ENCODE measurements around the gene ADCY9.
A peak's percentile ranks its signal among the peaks of the same experiment; 100 is the strongest.
"Not testable (repeated sequence)": the region's sequence is repeated elsewhere in the genome, so short reads cannot be mapped to it uniquely, and the experiment has no call there.

ADCY9 gene

DNA sequence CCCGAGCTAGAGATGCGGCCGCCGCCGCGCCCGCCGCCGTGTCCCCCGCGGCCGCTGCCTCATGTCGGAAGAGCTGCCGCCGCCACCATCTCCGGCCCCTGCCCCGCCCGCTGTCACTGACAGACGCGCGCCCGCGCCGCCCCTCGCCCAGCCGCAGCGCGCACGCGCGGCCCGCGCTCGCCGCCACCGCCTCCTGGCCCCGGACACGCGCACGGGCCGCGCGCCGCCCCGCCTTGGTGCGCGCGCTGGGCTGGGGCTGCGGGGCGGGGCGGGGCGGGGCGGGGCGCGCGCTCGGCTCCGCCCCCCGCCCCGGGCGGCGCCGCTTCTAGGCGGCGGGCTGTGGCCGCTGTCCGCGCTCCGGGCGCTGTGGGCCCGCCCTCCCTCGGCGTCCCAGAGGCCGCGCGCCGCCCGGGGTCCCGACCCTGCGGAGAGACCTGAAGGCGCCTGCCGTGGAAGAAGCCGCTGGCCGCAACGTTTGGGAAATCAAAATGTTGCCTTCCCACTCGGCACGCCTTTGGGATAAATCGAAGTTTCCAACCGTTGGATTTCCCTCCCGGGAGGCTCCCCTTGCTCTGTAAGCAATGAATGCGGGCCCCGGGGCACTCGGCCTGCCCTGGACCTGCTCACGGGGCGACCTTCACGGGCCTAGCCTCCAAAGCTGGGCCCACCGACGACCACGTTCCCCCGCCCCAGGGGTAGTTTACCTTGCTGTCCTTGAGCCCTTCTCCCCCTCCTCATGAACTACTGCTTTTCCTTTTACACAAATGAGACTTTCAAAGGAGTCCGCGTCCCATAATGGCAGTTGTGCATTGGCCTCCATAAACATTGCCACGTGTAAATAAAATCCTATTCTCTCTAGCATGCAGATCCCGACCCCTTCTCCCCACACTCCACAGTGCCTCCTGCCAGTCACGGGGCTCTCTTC, at the start of gene ADCY9:
Gene ADCY9 (minus strand): TSS at position 118 of the 925 bp plus-strand sequence. CDS start 1,000 bp downstream, outside the sequence.
- peak; percentile 34 for DNase-seq (ENCODE audit: low spot score)

DNA sequence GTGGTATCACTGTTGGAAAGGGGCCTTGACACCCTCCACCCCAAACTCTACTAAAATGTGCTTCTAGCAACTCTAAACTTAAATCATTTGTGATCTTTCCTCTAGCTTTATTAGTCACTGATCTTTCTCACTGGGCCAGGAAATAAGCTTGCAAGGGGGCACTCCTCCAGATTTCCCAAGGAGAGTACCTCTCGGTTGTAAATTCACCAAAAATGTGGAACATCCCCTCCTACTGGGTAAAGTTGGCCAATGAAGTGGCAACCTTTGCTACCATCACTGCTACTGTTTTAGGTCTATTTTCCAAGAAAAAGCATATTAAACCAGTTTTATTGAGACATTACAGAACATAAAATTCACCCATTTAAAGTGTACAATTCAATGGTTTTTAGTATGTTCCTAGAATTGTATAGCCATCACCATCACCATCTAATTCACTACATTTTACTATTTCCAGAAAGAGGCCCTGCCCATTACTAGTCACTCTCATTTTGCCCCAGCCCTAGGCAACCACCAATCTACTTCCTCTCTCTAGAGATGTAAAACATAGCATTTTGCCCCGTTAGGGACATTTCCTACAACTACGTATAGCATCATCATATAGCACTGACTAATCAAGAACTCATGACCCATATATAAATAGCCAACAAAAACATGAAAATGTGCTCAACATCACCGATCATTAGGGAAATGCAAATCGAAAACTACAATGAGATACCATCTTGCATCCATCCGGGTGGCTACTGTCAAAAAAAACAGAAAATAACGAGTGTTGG, 44.6 kb upstream of the ADCY9 start:
- DNase-seq (ENCODE audit: low spot score), result no peak

DNA sequence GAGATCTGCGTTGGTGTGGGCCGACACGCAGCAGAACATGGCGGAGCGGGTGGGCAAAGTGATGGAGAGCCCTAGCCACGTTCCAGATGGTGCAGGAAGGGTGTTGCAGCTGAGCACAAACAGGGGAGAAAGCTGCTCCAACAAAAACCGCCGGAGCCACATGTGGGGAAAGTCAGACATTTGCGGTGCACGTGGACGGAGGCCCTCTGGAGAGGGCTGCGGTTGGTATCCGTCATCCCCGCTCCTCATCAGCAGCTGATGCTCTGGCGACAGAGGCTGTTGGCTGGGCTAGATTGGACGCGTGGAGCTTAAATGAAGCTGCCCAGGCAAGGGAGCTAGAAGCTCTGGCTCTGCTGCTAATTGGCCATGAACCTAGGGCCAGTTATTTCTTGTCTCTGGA, 43.5 kb upstream of the ADCY9 start:
- DNase-seq (ENCODE audit: low spot score), result no peak

DNA sequence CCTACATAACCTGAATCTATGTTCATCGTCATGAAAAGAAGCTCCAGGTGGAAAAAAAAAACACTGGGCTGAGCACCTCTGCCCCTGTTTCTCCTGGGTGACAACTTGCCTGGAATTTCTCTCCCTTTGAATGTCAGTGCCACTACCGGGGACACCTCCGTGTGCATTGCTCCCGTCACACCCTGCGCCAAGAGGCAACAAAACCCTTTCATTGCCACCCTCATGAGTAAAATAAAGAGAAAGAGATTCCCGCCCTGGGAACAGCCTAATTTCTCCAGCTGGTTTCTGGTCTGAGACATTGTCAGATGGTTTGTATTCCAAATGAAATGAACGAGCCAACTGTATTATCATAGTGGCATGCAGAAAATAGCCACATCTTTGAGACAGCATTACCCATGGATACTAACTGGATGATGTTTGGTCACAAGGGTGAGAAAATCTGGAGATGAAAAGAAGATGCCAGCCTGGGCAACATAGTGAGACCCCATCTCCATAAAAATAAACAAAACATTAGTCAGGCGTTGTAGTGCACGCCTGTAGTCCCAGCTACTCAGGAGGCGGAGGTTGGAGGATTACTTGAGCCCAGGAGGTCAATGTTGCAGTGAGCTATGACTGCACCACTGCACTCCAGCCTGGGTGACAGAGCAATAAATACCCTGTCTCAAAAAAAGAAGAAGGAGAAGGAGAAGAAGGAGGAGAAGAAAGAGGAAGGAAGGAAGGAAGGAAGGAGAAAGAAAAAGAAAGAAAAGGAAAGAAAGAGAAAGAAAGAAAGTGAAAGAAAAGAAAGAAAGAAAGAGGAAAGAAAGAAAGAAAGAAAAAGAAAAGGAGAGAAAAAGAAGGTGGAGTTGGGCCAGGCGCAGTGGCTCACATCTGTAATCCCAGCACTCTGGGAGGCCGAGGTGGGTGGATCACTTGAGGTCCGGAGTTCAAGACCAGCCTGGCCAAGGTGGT, 42.2 kb upstream of the ADCY9 start:
- DNase-seq (ENCODE audit: low spot score), result no peak

DNA sequence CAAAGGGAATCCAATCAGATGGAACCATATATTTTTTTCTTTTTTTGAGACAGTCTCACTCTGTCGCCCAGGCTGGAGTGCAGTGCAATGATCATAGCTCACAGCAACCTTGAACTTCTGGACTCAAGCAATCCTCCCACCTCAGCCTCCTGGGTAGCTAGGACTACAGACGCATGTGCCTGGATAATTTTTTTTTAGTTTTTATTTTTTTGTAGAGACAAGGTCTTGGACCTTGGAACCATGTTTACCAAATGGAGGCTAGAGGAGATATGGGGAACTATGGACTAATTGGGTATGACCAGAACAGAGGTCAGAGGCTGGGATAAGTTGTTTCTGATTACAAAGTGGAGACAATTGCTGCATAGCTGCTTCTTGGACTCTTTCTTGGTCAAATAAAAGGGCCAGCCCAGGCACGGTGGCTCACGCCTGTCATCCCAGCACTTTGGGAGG, 41.2 kb upstream of the ADCY9 start:
- no peak for DNase-seq (ENCODE audit: low spot score)

DNA sequence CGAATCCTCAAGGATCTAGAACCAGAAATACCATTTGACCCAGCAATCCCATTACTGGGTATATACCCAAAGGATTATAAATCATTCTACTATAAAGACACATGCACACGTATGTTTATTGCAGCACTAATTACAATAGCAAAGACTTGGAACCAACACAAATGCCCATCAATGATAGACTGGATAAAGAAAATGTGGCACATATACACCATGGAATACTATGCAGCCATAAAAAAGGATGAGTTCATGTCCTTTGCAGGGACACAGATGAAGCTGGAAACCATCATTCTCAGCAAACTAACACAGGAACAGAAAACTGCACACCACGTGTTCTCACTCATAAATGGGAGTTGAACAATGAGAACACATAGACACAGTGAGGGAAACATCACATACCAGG, 40.3 kb upstream of the ADCY9 start:
- not testable (repeated sequence) for DNase-seq (ENCODE audit: low spot score)

DNA sequence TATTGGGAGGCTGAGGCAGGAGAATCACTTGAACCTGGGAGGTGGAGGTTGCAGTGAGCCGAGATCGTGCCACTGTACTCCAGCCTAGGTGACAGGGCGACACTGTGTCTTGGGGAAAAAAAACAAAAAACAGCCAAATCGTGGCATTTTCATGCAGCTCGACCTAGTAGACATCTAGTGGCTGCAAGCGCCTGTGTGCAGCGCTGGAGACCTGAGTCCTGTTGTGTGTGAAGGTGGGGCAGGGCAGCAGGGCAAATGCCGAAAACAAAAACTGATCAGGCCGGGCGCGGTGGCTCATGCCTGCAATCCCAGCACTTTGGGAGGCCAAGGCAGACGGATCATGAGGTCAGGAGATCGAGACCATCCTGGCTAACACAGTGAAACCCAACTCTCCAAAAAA, 37.1 kb upstream of the ADCY9 start:
- DNase-seq (ENCODE audit: low spot score), result not testable (repeated sequence)

DNA sequence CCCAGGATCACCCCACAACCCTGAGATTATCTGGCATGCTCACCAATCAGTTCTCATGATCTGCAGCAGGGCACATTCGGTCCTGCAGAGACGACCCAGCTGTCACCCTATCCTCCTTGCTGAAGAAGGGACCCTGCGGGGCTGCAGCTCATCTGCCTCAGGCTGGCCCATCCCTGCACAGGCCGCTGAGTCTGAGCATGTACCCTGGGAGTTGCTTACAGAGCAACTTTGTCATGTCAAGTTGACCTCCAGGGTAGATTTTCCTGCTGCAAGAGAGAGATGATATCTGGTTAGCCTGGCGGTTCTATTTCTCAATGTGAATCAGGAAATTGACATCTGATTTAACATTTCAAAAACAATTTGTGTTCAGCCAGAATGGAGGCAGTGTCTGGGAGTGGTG, 36.0 kb upstream of the ADCY9 start:
- no peak for DNase-seq (ENCODE audit: low spot score)

DNA sequence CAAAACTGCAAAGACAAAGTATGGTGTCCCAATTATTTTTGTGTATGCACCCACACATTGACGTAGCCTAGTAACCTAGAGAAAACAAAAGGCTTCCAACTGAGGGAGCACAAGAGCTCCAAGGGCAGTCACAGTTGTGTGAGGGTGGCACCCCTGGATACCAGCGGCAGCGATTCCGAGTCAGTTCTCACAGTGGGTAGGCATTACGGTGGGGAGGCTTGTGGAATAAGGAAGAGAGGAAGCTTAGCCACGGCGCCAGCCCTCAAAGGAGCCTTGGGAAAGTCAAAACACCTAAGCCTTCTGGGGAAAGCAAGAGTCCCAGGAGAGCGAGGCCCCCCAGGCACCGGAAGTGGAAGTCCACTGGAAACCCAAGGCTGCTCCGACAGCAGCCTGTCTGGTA, 31.0 kb upstream of the ADCY9 start:
- DNase-seq (ENCODE audit: low spot score), result no peak

DNA sequence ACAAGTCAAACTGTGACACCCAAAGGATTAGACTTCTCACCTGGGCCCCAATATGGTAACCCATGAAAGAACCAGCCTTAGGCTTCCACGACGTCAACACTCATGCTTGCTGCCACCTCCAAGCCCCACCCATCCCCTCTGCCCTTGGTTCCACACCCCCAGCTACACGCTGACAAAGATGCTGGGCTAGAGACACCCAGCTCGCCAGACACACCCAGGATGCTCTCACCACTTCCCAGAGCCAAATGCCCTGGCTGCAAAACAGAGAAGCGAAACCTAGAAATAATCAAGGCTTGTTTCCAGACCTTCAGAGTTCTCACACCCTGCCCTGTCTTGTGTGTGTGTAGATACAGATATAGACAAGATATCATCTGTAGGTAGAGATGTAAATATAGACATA, 26.0 kb upstream of the ADCY9 start:
- peak; percentile 20 for DNase-seq (ENCODE audit: low spot score)

DNA sequence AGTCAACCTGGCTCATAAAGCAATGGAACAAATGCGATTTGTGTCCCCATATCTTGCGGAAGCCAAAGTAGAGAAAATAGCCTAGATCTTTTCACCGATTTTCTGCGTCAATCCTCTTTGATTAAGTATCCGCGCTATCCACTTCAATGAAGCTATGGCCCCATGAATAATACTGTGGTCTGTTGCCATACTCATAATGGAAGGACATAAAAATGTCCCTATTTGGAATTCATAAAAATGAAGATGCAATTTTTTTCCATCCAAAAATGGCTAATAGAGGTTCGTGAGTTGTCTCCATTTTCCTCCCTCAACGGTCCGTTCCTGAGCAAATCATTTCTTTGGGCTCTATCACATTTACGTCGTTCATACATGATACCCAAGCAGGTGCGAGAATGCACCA, 25.4 kb upstream of the ADCY9 start:
- no peak for DNase-seq (ENCODE audit: low spot score)

DNA sequence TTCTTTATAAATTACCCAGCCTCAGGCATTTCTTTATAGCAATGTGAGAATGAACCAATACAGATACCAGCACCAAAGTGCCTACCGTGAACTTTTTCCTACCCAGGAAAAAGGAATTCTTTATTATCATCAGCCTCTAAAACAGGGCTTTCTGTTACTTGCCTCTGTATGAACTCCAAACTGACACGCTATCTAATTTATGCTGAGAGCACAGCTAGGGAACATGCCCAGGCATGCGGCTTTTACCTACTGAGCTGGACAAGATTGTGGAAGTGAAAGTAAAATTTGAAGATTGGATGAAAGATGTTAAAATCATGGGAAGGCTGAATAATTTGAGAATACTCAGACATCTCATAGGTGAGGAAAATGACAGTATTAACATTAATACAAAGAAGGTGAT, 24.4 kb upstream of the ADCY9 start:
- peak; percentile 11 for DNase-seq (ENCODE audit: low spot score)

DNA sequence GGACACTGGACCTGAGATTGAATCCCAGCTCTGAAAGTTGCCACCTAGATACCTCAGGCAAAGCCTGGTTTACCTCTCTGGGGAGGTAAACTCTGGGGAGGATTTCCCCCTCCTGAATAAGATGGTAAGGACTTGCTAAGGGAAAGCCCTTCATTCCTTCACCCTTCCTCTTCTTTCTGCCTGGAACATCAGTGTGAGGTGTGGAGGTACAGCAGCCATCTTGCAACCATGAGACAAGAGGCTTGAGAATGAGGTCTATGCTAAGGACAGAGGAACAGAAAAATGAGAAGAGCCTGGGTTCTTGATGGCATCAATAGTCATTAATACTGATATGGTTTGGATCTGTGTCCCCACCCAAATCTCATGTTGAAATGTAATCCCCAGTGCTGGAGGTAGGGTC, 23.7 kb upstream of the ADCY9 start:
- DNase-seq (ENCODE audit: low spot score), result no peak

DNA sequence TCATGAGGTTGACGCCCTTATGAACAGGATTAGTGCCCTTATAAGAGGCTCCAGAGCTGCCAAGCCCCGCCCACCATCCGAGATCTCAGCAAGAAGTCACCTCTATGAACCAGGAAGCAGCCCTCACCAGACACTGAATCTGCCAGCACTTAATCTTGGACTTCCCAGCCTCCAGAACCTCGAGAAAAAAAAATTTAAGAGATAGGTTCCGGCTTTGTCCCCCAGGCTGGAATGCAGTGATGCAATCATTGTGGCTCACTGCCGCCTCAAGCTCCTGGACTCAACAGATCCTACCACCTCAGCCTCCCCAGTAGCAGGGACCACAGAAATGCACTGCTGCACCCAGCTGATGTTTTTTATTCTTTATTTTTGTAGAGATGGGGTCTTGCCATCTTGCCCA, 22.5 kb upstream of the ADCY9 start:
- no peak for DNase-seq (ENCODE audit: low spot score)

DNA sequence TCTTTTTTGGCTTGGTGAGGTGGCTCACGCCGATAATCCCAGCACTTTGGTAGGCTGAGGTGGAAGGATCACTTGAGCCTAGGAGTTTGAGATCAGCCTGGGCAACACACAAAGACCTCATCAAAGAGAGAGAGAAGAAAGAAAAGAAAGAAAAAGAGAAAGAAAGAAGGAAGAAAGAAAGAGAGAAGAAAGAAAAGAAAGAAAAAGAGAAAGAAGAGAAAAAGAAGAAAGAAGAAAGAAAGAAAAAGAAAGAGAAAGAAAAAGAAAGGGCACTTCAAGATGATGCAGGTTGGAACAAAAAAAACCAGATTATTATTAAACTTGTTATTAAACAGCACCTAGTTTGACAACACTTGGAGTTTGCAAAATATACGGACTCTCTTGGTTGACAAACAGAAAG, 21.2 kb upstream of the ADCY9 start:
- no peak for DNase-seq (ENCODE audit: low spot score)

DNA sequence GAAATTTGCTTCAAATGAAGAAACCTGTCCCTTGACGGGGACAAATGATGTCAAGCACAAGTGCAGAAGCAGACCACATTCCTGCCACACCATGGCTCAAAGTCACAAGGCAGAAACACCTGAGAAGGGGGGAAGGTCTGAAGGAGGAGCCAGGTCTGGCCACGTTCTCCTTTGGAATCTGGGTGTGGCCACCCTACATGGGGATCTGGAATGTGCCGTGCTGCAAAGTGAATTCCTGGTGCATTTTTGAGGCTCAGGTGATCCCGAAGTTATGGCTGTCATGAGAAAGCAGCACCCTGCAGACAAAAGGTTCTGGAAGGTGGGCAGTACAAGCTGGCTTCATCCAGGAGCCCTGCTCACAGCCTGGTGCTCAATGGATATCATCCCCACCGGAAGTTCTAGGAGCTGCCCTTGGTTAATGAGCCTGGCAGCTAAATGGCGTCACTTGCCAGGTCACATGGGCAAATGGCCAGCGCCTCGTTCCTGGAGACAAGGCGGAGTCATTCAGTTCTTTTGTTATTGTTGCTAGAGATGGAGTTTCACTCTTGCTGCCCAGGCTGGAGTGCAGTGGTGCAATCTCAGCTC, 20.1 kb upstream of the ADCY9 start:
- DNase-seq (ENCODE audit: low spot score), result no peak

DNA sequence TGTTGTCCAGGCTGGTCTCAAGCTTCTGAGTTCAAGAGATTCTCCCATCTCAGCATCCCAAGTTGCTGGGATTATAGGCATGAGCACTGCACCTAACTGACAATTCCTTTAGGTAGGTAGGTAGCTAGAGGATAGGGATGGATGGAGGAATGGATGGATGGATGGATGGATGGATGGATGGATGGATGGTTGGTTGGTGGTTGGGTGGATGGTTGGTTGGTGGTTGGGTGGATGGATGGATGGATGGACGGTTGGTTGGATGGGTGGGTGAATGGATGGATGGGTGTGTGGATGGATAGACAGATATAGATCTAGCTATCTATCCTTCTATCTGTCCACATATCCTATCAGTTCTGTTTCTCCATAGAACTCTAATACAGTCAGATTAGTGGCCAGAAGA, 19.3 kb upstream of the ADCY9 start:
- DNase-seq (ENCODE audit: low spot score), result no peak

DNA sequence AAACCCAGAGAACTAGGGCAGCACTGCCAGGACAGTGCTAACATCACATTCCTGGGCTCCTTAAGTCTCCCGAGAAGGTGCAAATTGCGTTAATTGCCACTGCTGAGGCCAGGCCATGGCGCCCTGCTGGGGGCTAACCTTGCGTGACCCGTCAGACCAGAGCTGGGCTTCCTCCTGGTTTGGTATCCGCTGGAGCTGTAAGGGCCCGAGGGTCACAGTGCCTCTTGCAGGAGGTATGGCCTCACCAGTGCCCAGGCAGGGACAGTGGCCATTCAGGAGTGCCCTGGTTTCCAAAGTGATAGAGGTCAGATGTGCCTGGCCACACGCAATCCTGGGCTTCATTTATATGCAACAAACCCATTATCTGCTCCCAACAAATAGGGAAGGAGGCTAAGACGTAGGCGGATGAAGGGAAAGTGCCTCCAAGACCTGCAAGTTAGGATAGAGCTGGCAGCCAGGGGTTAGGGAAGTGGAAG, 17.7 kb upstream of the ADCY9 start:
- no peak for DNase-seq (ENCODE audit: low spot score)

DNA sequence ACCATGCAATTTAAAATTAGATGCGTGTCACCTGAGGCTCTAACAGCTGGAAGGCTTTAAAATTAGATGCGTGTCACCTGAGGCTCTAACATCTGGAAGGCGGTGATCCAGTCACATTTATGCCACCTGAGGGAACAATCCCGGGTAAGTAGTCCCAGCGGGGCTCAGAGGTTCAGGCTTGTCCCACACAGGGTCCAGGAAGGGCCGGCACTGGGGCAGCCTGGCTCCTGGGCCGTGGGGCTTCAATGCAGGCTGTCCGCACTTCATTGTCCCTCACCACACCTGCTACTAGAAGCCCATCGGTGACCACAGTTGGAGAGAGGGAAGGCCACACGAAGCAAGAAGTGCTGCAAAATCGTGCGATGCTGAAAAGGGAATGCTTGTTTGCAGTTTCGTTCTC, 15.4 kb upstream of the ADCY9 start:
- DNase-seq (ENCODE audit: low spot score), result no peak

DNA sequence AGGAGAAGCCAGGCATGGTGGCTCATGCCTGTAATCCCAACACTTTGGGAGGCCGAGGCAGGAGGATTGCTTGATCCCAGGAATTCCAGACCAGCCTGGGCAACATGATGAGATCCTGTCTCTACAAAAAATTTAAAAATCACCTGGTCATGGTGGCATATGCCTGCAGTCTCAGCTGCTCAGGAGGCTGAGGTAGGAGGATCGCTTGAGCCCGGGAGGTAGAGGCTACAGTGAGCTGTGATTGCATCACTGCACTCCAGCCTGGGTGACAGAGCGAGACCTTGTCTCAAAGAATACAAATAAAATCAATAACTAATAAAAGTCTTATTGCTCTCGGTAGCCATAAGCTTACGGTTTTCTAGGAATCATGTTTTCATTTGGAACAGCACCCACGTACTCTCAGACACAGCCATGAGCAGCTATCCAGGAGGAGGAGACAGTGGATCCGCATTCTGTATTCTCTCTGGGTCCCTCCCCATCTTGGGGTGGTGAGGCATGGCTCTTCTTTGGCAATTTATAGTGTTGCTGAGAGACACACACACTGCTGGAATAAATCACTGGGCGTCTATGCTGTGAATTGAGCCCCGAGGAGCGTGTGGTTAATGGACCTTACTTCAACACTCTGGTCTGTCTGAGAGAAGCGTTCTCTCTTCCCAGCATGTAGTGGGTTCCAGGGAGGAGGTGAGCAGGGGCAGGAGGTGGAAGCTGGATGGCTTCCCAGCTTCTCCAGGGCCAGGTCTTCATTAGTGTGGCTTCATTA, 8.5 kb upstream of the ADCY9 start:
- no peak for DNase-seq (ENCODE audit: low spot score)
